OCI-LY3 (cell line): ENCODE measurements around the gene VPS26C.
"Not testable (repeated sequence)": the region's sequence is repeated elsewhere in the genome, so short reads cannot be mapped to it uniquely, and the experiment has no call there.

Experiments
- H2AFZ ChIP-seq: fragments of 200-600, 300-600 bp; shearing (Covaris generic); 2 replicates; pipeline ENCODE4 v1.6.0; 2014; ENCODE audit warnings: antibody characterized with exemption, low read depth, low read length
- H3K27ac ChIP-seq: fragments of 200-600, 300-600 bp; sonication (generic); 2 replicates; pipeline ENCODE4 v1.5.1; 2014; ENCODE audit warnings: mild to moderate bottlenecking, low read length, moderate library complexity, mixed read lengths
- H3K27me3 ChIP-seq: fragments of 200-600, 300-600 bp; sonication (generic); 2 replicates; pipeline ENCODE4 v1.6.1; 2014; ENCODE audit warnings: low read depth, low read length, mixed read lengths
- H3K36me3 ChIP-seq: fragments of 200-600, 300-600 bp; sonication (generic); replicated peaks from 2 replicates; pipeline ENCODE3; 2014; ENCODE audit warnings: low read depth, low read length, mixed read lengths
- H3K4me1 ChIP-seq: fragments of 300-600, 200-600 bp; sonication (generic); 2 replicates; pipeline ENCODE4 v1.6.1; 2014; ENCODE audit warnings: low read length, mixed read lengths
- H3K4me2 ChIP-seq: fragments of 200-600, 300-600 bp; sonication (generic); 2 replicates; pipeline ENCODE4 v1.6.1; 2014; ENCODE audit warnings: low read length, mixed read lengths
- H3K4me3 ChIP-seq: fragments of 300-600, 200-600 bp; sonication (generic); 2 replicates; pipeline ENCODE4 v1.5.1; 2014; ENCODE audit warnings: antibody characterized with exemption, mild to moderate bottlenecking, low read length, moderate library complexity
- H3K79me2 ChIP-seq: fragments of 300-600, 200-600 bp; shearing (Covaris generic); 2 replicates; pipeline ENCODE4 v1.6.1; 2014; ENCODE audit warnings: mild to moderate bottlenecking, low read length, mixed read lengths
- H3K9ac ChIP-seq: fragments of 300-600, 200-600 bp; shearing (Covaris generic); 2 replicates; pipeline ENCODE4 v1.6.0; 2014; ENCODE audit warnings: mild to moderate bottlenecking, low read length, moderate library complexity
- H3K9me3 ChIP-seq: fragments of 200-600, 300-600 bp; shearing (Covaris generic); 2 replicates; pipeline ENCODE4 v1.6.1; 2014; ENCODE audit warnings: low read length, mixed read lengths; ENCODE audit not compliant: insufficient read depth
- H4K20me1 ChIP-seq: fragments of 200-600, 300-600 bp; sonication (generic); 2 replicates; pipeline ENCODE4 v1.6.1; 2016; ENCODE audit warnings: low read length, mixed read lengths; ENCODE audit not compliant: insufficient read depth
- CTCF ChIP-seq: fragments of 200-600, 300-600 bp; sonication (generic); IDR thresholded peaks from 2 replicates; pipeline ENCODE4 v1.5.1; 2014; ENCODE audit warnings: antibody characterized with exemption, low read length, low read depth
- EZH2phosphoT487 ChIP-seq: fragments of 200-600 bp; shearing (Covaris generic); IDR thresholded peaks from 2 replicates; pipeline ENCODE4 v1.6.1; 2018; ENCODE audit warnings: antibody characterized with exemption, mixed run types, low read depth

Gene VPS26C

GRCh38 chr21:37267269-37268185 lies at the start of gene VPS26C:
VPS26C (minus strand) TSS chr21:37267334; CDS start chr21:37267294, 40 bp downstream.
- Histone ChIP-seq H3K36me3 (no peaks in the 10 kb centered on the region), H4K20me1 (no peaks in the 10 kb centered on the region; the same call in 1 of the 2 replicates), H3K9ac (peak within 1 kb of the TSS; percentile 93), H2AFZ (peak within 1 kb of the TSS; percentile 82), H3K4me1 (peaks cover 10% of the 10 kb centered on the region), H3K4me2 (peak within 1 kb of the TSS; percentile 92), H3K4me3 (peak within 1 kb of the TSS; percentile 84), H3K27me3 (no peaks in the 10 kb centered on the region), H3K27ac (peak within 1 kb of the TSS; percentile 88), H3K79me2 (peaks cover 46% of the 10 kb centered on the region), H3K9me3 (no peaks in the 10 kb centered on the region)
- TF ChIP-seq EZH2phosphoT487 (no peak), CTCF (no peak)

GRCh38 chr21:37316072-37316471 lies 48.9 kb upstream of the VPS26C start:
- H3K79me2 ChIP-seq = not testable (repeated sequence)

GRCh38 chr21:37300114-37300751 lies 33.1 kb upstream of the VPS26C start:
- Histone ChIP-seq H3K4me3 (no peak overlapping the region), H3K36me3 (no peaks in the 10 kb centered on the region), H3K4me1 (no peaks in the 10 kb centered on the region), H4K20me1 (no peaks in the 10 kb centered on the region), H3K9me3 (no peaks in the 10 kb centered on the region), H3K27ac (no peak overlapping the region), H2AFZ (no peak overlapping the region), H3K9ac (no peak overlapping the region), H3K27me3 (no peaks in the 10 kb centered on the region), H3K4me2 (no peak overlapping the region), H3K79me2 (no peaks in the 10 kb centered on the region)
- TF ChIP-seq CTCF (no peak), EZH2phosphoT487 (no peak)

More at GRCh38 chr21:37316072-37316471, 48.9 kb upstream of the VPS26C start:
- H4K20me1 ChIP-seq, H3K27me3 ChIP-seq, H3K4me1 ChIP-seq, H2AFZ ChIP-seq, H3K27ac ChIP-seq, H3K4me3 ChIP-seq, H3K36me3 ChIP-seq, H3K9me3 ChIP-seq, H3K9ac ChIP-seq, H3K4me2 ChIP-seq: not testable (repeated sequence)

- no peaks in the 10 kb centered on the region for H4K20me1 ChIP-seq
- no peak for TF ChIP-seq CTCF
- no peak for TF ChIP-seq EZH2phosphoT487
- H3K27ac ChIP-seq = no peak overlapping the region
- 0 out of 2 replicates have a peak, but pooled peaks cover 3% of the 10 kb centered on the region for H3K27me3 ChIP-seq
- no peaks in the 10 kb centered on the region for H3K36me3 ChIP-seq
- no peak overlapping the region for H3K9ac ChIP-seq
- no peaks in the 10 kb centered on the region for H3K9me3 ChIP-seq
- no peak overlapping the region for H3K4me3 ChIP-seq
- no peaks in the 10 kb centered on the region for H3K79me2 ChIP-seq
- H3K4me2 ChIP-seq = no peak overlapping the region
- H3K4me1 ChIP-seq = no peaks in the 10 kb centered on the region
- H2AFZ ChIP-seq = no peak overlapping the region
Observed at GRCh38 chr21:37297364-37297763, 30.2 kb upstream of the VPS26C start.
